ENCODE measurements around the gene ZBTB37.

DNA sequence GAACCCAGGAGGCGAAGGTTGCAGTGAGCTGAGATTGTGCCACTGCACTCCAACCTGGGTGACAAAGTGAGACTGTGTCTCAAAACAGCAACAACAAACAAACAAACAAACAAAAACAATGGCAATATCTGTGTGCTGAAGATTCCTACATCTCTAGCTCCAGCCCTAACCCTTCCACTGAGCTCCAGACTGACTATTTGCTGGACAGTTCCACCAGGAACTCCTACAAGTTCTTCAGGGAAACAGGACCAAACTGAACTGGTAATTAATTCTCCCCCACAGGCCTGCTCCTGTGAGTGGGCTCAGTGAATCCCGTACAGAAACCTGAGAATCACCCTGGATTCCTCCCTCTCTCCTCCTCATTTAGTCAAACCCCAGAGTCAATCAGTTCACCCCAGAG, 47.4 kb downstream of the ZBTB37 start:
- TF ChIP-seq POLR2AphosphoS5 (IDR thresholded peaks at IDR 0.05; ENCODE audit: low read depth): no peak
- TF ChIP-seq, protein P1, sequence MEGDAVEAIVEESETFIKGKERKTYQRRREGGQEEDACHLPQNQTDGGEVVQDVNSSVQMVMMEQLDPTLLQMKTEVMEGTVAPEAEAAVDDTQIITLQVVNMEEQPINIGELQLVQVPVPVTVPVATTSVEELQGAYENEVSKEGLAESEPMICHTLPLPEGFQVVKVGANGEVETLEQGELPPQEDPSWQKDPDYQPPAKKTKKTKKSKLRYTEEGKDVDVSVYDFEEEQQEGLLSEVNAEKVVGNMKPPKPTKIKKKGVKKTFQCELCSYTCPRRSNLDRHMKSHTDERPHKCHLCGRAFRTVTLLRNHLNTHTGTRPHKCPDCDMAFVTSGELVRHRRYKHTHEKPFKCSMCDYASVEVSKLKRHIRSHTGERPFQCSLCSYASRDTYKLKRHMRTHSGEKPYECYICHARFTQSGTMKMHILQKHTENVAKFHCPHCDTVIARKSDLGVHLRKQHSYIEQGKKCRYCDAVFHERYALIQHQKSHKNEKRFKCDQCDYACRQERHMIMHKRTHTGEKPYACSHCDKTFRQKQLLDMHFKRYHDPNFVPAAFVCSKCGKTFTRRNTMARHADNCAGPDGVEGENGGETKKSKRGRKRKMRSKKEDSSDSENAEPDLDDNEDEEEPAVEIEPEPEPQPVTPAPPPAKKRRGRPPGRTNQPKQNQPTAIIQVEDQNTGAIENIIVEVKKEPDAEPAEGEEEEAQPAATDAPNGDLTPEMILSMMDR (IDR thresholded peaks at IDR 0.05; ENCODE audit: insufficient read depth, low read length): no peak
- TF ChIP-seq REST (IDR thresholded peaks at IDR 0.05; ENCODE audit: insufficient replicate concordance, low read depth): peak; percentile 51
- no peak for TF ChIP-seq GABPA (IDR thresholded peaks at IDR 0.05; ENCODE audit: low read depth)
- TF ChIP-seq SPI1 (IDR thresholded peaks at IDR 0.05; ENCODE audit: borderline replicate concordance, low read depth): no peak

Data from HL-60 (cell line).